CD4-positive, alpha-beta T cell treated with Interleukin-10 for 1 hour (primary cell): ENCODE data around the gene SPX.

Experiments used
- DNase-seq: peaks from one replicate; pipeline ENCODE4 v3.0.0-alpha.2; 2020

The SPX gene

GRCh38 chr12:21526053-21526452 is at the start of gene SPX:
SPX (plus strand) TSS chr12:21526296; CDS start chr12:21526473, 177 bp downstream.
- DNase-seq = no peak

GRCh38 chr12:21476949-21477348 is 49.1 kb upstream of the SPX start:
- DNase-seq = no peak

GRCh38 chr12:21478756-21479455 is 47.2 kb upstream of the SPX start:
- DNase-seq = no peak

- DNase-seq = no peak
These were observed 42.6 kb upstream of the SPX start for GRCh38 chr12:21483531-21483930.

- no peak for DNase-seq
These were observed 40.1 kb upstream of the SPX start for GRCh38 chr12:21485998-21486397.

GRCh38 chr12:21499765-21500164 is 26.3 kb upstream of the SPX start:
- DNase-seq = no peak

GRCh38 chr12:21500786-21501257 is 25.3 kb upstream of the SPX start:
- DNase-seq = no peak

GRCh38 chr12:21501258-21502163 is 24.6 kb upstream of the SPX start, which contains the start of the genes GOLT1B and RECQL:
GOLT1B (plus strand) TSS chr12:21501789; CDS start chr12:21501924, 135 bp downstream.
RECQL (minus strand) TSS chr12:21501635; CDS start chr12:21499570, 2,065 bp downstream.
- DNase-seq = peak; percentile 96

GRCh38 chr12:21502164-21502496 is 24.0 kb upstream of the SPX start:
- DNase-seq = peak; percentile 42

GRCh38 chr12:21502872-21503271 is 23.2 kb upstream of the SPX start:
- no peak for DNase-seq

GRCh38 chr12:21505888-21506287 is 20.2 kb upstream of the SPX start:
- no peak for DNase-seq

GRCh38 chr12:21507849-21508248 is 18.2 kb upstream of the SPX start:
- DNase-seq = no peak

GRCh38 chr12:21509768-21510167 is 16.3 kb upstream of the SPX start:
- DNase-seq = peak; percentile 40

GRCh38 chr12:21516281-21516680 is 9.8 kb upstream of the SPX start:
- DNase-seq = no peak

GRCh38 chr12:21518451-21518850 is 7.6 kb upstream of the SPX start:
- DNase-seq = no peak

- no peak for DNase-seq
These were observed 4.6 kb upstream of the SPX start for GRCh38 chr12:21521541-21521940.

GRCh38 chr12:21523148-21523547 is 2.9 kb upstream of the SPX start:
- DNase-seq = no peak

- DNase-seq = no peak
These were observed 737 bp downstream of the SPX start for GRCh38 chr12:21526721-21527345.

GRCh38 chr12:21527451-21528180 is 1.5 kb downstream of the SPX start:
- DNase-seq = peak; percentile 52

GRCh38 chr12:21528953-21529352 is 2.9 kb downstream of the SPX start:
- no peak for DNase-seq

- DNase-seq = no peak
These were observed 3.4 kb downstream of the SPX start for GRCh38 chr12:21529456-21529855.

GRCh38 chr12:21538061-21538653 is 12.1 kb downstream of the SPX start:
- DNase-seq = no peak
